Right hindlimb (tissue), 1 donor: ENCODE measurements around the gene PRR36.

Experiments
- DNase-seq: peaks from one replicate; pipeline ENCODE4 v3.0.0-alpha.2; 2018

PRR36 gene

DNA sequence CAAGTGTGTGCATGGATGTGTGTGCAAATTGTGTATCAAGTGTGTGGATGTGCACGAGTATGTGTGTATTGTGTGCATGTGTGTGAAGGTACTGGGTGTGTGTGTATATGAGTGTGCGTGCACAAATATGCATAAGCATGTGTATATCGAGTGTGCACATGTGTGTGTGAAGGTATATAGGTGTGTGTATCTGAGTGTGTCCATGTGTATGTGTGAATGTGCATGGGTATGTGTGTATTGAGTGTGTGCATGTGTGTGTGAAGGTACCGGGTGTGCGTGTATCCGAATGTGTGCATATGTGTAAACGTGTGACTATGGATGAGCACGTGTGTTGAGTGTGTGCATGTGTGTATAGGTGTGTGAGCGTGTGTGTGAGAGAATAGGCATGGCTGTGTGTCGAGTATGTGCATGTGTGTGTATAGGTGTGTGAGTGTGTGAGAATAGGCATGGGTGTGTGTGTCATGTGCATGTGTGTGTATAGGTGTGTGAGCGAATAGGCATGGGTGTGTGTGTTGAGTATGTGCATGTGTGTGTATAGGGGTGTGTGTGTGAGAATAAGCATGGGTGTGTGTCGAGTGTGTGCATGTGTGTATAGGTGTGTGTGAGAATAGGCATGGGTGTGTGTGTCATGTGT, 31.4 kb downstream of the PRR36 start:
- DNase-seq = no peak

- DNase-seq = no peak
Observed at GRCh38 chr19:7841751-7842660, 32.2 kb downstream of the PRR36 start.

DNA sequence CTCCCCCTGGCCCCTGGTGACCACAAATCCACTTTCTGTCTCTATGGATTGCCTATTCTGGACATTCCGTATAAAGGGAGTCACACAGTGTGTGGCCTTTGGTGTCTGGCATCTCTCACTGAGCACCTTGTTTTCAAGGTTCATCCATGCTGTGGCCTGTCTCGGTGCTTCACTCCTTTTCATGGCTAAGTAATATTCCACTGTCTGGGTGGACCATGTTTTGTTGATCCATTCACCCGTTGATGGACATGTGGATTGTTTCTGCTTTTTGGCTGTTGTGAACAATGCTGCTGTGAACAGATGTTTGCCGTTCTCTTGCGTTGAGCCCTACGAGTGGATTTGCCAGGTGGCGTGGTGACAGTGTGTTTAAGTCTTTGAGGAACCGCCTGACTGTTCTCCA, 33.6 kb downstream of the PRR36 start:
- no peak for DNase-seq

DNA sequence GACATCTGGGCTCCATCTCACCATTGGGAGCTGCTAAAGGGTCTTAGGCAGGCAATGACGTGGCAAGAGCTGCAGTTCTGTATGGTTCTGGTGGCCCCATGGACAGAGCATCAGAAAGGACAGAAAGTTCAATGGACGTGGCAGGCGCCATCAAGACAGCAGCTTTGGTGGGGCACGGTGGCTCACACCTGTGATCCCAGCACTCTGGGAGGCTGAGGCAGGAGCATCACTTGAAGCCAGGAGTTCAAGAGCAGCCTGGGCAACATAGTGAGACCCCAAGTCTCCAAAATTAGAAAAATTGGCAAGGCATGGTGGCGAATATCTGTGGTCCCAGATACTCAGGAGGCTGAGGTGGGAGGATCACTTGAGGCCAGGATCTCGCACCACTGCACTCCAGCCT, 34.7 kb downstream of the PRR36 start:
- DNase-seq = no peak

GRCh38 chr19:7833225-7834099, 40.7 kb downstream of the PRR36 start:
- DNase-seq = no peak

DNA sequence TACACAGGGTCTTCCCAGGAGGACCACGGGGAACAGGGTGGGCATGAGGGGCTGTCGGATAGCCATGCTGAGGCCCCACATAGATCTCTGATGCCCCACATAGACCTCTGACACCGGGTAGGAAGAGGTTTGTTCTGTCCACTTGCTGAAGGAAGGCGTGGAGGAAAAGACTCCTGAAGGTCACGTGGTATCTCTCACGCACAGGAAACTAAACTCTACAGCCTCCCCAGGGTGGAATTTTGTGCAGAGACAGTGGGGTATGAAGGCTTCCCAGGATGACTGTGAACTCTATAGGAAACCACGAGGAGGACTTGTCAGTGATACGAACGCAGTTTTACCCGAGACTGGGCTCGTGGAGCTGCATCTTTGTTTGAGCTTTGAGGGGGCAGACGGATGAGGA, 41.4 kb downstream of the PRR36 start:
- DNase-seq = no peak

DNA sequence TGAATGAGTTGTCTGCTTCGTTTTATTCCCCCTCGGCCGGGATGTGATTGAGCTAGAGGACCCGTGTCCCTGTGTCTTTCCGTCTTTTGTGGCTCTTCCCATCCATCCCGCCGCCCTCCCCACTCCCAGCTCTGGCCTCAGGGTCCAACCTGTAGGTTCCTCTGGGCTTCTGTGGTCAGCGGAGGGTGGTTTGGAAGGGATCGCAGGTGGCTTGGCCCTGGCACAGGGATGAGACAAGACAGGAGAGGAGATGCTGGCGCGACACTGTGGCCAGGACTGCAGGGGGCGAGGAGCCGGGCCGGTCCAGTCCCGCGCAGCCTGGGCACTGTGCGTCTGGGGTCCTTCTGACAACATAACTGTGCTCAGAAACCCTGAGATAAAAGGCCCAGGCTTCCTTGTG, 42.2 kb downstream of the PRR36 start:
- no peak for DNase-seq

DNA sequence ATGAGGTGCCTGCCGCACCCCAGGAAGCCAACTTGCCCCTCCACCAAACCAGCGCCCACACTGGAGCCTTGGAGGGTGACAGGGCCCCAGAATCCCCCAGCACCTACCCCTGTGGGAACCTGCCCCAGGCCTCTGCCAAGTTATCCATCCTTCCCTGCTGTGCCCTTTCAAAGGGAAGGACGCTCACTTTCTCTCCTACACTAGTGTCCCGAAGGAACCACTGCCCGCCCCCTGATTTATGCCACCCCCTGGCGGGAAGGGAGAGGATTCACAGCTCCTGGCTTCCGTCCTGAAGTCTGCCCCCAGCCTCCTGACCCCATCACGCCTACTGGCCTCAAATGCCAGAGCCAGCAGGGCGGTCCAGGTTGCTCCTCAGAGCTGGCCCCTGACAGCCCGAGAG, 42.7 kb downstream of the PRR36 start:
- DNase-seq = no peak

- no peak for DNase-seq
Observed at GRCh38 chr19:7830823-7831222, 43.4 kb downstream of the PRR36 start.

DNA sequence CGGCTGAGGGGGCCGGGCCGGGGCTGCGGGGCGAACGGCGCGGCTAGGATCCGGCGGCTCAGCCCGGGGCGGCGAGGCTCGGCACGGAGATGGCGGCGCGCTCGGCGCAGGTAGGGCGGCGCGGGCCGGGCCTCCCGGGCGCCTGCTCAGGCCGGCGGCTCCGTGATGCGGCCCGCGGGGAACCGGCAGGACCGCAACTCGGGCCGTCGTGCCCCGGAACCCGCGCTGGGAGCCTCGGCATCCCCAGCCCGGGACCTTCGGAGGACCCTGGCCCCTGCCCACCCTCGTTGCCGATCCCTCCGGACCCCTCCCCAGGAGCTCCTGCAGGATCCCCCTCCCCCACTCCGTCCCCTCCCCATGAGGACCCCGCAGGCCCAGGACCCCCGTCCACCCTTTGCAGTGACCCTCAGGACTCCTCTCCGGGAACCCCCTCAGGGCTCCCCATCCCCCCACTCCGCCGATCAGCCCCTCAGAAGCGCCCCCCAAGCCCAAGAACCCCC, 43.9 kb downstream of the PRR36 start:
- no peak for DNase-seq

GRCh38 chr19:7829561-7830271, 44.5 kb downstream of the PRR36 start, which contains the start of gene EVI5L:
TSS of gene EVI5L (plus strand) at chr19:7830218. CDS start at chr19:7846543, 16,325 bp downstream.
- peak; percentile 99 for DNase-seq

DNA sequence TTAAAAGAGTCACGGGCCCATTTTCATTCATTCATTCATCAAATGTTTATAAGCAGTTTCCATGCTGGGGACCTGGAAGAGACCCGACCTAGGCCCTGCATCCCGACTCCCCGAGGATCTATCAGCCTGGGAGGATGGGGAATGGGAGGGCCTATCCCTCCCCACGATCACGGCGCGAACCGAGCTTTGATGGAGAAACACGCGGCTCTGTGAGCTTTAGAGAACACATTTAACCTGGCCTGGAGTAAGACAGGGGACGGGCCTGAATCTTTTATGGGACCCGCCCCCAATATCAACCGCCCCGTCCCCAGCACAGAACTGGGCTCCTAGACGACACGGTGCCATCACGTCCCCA, 45.0 kb downstream of the PRR36 start:
- DNase-seq = no peak

GRCh38 chr19:7823686-7824301, 50.4 kb downstream of the PRR36 start:
- no peak for DNase-seq

- no peak for DNase-seq
Observed at GRCh38 chr19:7822910-7823515, 51.2 kb downstream of the PRR36 start.

DNA sequence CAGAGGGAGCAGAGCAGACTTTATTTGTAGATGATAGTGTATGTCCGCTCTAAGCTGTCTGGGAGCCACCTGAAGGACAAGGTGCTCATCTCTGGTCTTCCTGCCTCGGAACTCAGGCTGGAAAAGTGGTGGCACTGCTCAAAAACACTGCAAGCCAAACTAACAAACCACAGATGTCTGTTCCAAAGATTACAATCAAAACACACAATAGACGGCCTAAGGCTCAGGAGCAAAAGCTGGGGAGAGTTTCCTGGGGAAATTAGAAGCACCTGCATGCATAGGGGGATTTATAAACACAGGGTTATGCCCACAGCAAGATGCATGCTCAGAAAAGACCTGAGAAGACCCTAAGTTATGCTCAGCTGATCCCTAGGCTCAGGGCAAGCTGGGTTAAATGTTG, 53.6 kb downstream of the PRR36 start:
- no peak for DNase-seq

- no peak for DNase-seq
Observed at GRCh38 chr19:7819337-7819736, 54.9 kb downstream of the PRR36 start.

DNA sequence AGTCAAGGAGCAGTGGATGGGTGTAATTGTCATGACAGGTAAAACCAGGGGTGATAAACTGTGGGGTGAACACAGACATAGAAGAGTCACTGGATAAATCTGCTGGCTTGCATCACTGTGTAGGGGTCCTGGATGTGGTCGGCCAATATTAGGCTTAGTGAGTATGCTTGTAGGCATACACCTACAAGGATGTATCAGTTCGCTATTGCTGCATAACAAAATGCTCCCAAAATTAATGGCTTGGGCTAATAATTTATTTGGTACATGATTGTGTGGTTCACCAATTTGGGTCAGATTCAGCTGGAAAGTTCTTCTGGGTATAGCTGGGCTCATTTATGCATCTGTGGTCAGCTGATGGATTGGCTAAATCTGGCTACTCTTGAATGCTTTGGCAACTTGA, 55.4 kb downstream of the PRR36 start:
- DNase-seq = no peak
